ENCODE data around the gene LCE1D.

DNA sequence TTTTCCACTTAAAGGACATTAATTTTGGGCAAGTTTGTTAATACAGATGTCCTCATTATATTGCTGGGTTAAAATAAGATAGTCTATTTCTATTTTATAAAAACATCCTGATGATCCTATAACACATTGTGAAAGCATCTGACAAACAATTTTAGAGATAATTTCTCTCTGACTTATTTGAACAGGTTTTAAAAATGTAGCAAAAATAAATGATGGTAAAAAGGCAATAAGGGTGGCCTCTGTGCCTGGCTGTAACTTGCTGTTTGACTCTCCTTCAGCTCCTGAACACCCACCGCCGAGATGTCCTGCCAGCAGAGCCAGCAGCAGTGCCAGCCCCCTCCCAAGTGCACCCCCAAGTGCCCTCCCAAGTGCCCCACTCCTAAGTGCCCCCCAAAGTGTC is 30.7 kb downstream of the LCE1D start, which contains the start of gene LCE1A:
- TF ChIP-seq, protein P1, sequence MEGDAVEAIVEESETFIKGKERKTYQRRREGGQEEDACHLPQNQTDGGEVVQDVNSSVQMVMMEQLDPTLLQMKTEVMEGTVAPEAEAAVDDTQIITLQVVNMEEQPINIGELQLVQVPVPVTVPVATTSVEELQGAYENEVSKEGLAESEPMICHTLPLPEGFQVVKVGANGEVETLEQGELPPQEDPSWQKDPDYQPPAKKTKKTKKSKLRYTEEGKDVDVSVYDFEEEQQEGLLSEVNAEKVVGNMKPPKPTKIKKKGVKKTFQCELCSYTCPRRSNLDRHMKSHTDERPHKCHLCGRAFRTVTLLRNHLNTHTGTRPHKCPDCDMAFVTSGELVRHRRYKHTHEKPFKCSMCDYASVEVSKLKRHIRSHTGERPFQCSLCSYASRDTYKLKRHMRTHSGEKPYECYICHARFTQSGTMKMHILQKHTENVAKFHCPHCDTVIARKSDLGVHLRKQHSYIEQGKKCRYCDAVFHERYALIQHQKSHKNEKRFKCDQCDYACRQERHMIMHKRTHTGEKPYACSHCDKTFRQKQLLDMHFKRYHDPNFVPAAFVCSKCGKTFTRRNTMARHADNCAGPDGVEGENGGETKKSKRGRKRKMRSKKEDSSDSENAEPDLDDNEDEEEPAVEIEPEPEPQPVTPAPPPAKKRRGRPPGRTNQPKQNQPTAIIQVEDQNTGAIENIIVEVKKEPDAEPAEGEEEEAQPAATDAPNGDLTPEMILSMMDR (IDR thresholded peaks at IDR 0.05) = no peak
- no peak for TF ChIP-seq ZFX (IDR thresholded peaks at IDR 0.05; ENCODE audit: borderline replicate concordance)

Data from 22Rv1 (cell line).